Esophagus squamous epithelium (tissue), 5 donors: ENCODE measurements around the gene GLRA3. TPM values are rescaled to one million over a fixed set of nuclear protein-coding genes. Genes with fewer than 3 reads are reported as not detected.

Experiments
- DNase-seq: peaks from one replicate; lab custom pipeline; 2025; lab: John Stamatoyannopoulos, UW
- H3K27ac ChIP-seq, 4 donors: fragments of 200-600 bp; sonication (generic); one replicate each; pipeline ENCODE4 v1.5.1; 2016 to 2019; ENCODE audit warnings: mild to moderate bottlenecking in 1 of 4
- H3K27me3 ChIP-seq, 4 donors: fragments of 200-600 bp; sonication (generic); 1 replicate in 3 of 4; 2 replicates in 1 of 4; pipeline versions ENCODE4 v1.5.1 to v1.6.0; 2017 to 2021; ENCODE audit warnings: antibody characterized with exemption in 1 of 4
- H3K36me3 ChIP-seq, 3 donors: fragments of 200-600 bp; sonication (generic); one replicate each; pipeline ENCODE4 v1.5.1; 2016 to 2019
- H3K4me1 ChIP-seq, 3 donors: fragments of 200-600 bp; sonication (generic); one replicate each; pipeline ENCODE4 v1.5.1; 2017 to 2019
- H3K4me3 ChIP-seq, 4 donors: fragments of 200-600 bp; sonication (generic); 1 replicate in 3 of 4; 2 replicates in 1 of 4; pipeline ENCODE4 v1.5.1; 2016 to 2019; ENCODE audit warnings: mild to moderate bottlenecking in 2 of 4, moderate library complexity in 1 of 4
- H3K9me3 ChIP-seq, 3 donors: fragments of 200-600 bp; sonication (generic); one replicate each; pipeline ENCODE4 v1.5.1; 2016 to 2019
- POLR2A ChIP-seq, 4 donors: fragments of 450-650 bp; IDR thresholded peaks; one replicate each; pipeline ENCODE4 v1.6.1; 2017; ENCODE audit warnings: antibody characterized with exemption in 4 of 4, mild to moderate bottlenecking in 4 of 4, moderate library complexity in 3 of 4
- WGBS, 2 donors: methylation state at CpG; one replicate each; pipeline ENCODE4 v1.1.5; 2018; 5-methylcytosine and 5-hydroxymethylcytosine counted together
- intact Hi-C: fragments of 100-400 bp; cut with DNase I; formaldehyde crosslinking; loops from one replicate; pipeline ENCODE4 v1.15.0; 2022
- total RNA-seq, 4 donors: library from RNA; depleted of rRNA; stranded (reverse); fragments of >200 nt; gene quantifications; one replicate each; pipeline ENCODE4 v1.1.0, GENCODE V29; 2016
- TF ChIP-seq, protein P1 (sequence below), 6 experiments: fragments of 450-650 bp in 4 of 6; fragments of 200-600 bp in 2 of 6; sonication (generic) in 2 of 6; IDR thresholded peaks; one replicate each; pipeline ENCODE4 v1.5.1; 2016 to 2019; ENCODE audit warnings: antibody characterized with exemption in 6 of 6, mild to moderate bottlenecking in 4 of 6, moderate library complexity in 4 of 6
- donor health status: DM: yes; HTN: yes; CAD: no.

GLRA3 gene
- total RNA-seq, 4 donors from 2014 or later = not detected

GRCh38 chr4:174815282-174815681 lies 13.8 kb downstream of the GLRA3 start:
- intact Hi-C loops = no loop called here
- H3K36me3 ChIP-seq = no peaks in the 10 kb centered on the region
- H3K27me3 ChIP-seq = no peaks in the 10 kb centered on the region
- H3K27ac ChIP-seq = no peak overlapping the region
- no peaks in the 10 kb centered on the region for H3K4me1 ChIP-seq
- DNase-seq = no peak
- 75 to 79% methylated on average over 2 of the region's 3 CpGs for WGBS, 2 donors
- no peaks in the 10 kb centered on the region for H3K9me3 ChIP-seq
- TF ChIP-seq, protein P1, sequence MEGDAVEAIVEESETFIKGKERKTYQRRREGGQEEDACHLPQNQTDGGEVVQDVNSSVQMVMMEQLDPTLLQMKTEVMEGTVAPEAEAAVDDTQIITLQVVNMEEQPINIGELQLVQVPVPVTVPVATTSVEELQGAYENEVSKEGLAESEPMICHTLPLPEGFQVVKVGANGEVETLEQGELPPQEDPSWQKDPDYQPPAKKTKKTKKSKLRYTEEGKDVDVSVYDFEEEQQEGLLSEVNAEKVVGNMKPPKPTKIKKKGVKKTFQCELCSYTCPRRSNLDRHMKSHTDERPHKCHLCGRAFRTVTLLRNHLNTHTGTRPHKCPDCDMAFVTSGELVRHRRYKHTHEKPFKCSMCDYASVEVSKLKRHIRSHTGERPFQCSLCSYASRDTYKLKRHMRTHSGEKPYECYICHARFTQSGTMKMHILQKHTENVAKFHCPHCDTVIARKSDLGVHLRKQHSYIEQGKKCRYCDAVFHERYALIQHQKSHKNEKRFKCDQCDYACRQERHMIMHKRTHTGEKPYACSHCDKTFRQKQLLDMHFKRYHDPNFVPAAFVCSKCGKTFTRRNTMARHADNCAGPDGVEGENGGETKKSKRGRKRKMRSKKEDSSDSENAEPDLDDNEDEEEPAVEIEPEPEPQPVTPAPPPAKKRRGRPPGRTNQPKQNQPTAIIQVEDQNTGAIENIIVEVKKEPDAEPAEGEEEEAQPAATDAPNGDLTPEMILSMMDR (IDR thresholded peaks at IDR 0.05) = no peak
- no peak for TF ChIP-seq POLR2A (IDR thresholded peaks at IDR 0.05)
- H3K4me3 ChIP-seq = no peak overlapping the region

- intact Hi-C loops = no loop called here
- TF ChIP-seq, protein P1 (IDR thresholded peaks at IDR 0.05) = no peak
- no peak for TF ChIP-seq POLR2A (IDR thresholded peaks at IDR 0.05)
- H3K27me3 ChIP-seq = no peaks in the 10 kb centered on the region
- no peak overlapping the region for H3K4me3 ChIP-seq
- no peaks in the 10 kb centered on the region for H3K36me3 ChIP-seq
- no peak overlapping the region for H3K27ac ChIP-seq
- no peaks in the 10 kb centered on the region for H3K4me1 ChIP-seq
- no peak for DNase-seq
- H3K9me3 ChIP-seq = no peaks in the 10 kb centered on the region
- WGBS, 2 donors = 78 to 81% methylated on average over 2 of the region's 2 CpGs
Observed at GRCh38 chr4:174813292-174813691, 15.8 kb downstream of the GLRA3 start.

GRCh38 chr4:174810834-174811233 lies 18.2 kb downstream of the GLRA3 start:
- intact Hi-C loops = no loop called here
- no peaks in the 10 kb centered on the region for H3K27me3 ChIP-seq
- no peak overlapping the region for H3K4me3 ChIP-seq
- WGBS, 2 donors = 44 to 45% methylated on average over 2 of the region's 2 CpGs
- no peaks in the 10 kb centered on the region for H3K4me1 ChIP-seq
- no peak for DNase-seq
- H3K36me3 ChIP-seq = no peaks in the 10 kb centered on the region
- TF ChIP-seq POLR2A (IDR thresholded peaks at IDR 0.05) = no peak
- TF ChIP-seq, protein P1 (IDR thresholded peaks at IDR 0.05) = no peak
- H3K27ac ChIP-seq = no peak overlapping the region
- no peaks in the 10 kb centered on the region for H3K9me3 ChIP-seq

GRCh38 chr4:174808836-174809235 lies 20.2 kb downstream of the GLRA3 start:
- H3K36me3 ChIP-seq = no peaks in the 10 kb centered on the region

DNA sequence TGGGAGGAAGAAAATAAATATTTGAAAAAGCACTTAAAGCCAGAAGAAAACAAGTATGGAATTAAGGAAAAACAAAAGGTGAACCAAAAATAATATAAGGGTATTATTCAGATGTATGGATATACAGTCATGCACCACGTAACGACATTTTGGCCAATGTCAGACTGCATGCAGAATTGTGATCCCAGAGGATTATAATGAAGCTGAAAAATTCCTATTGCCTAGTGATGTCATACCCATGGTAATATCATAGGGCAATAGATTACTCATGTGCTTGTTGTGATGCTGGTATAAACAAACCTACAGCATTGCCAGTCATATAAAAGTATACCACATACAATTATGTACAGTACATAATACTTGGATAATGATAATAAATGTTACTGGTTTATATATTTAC lies 20.9 kb downstream of the GLRA3 start:
- no peaks in the 10 kb centered on the region for H3K27me3 ChIP-seq
- no peak for DNase-seq
- H3K4me1 ChIP-seq = no peaks in the 10 kb centered on the region
- H3K36me3 ChIP-seq = no peaks in the 10 kb centered on the region
- WGBS, 2 donors = 68 to 69% methylated on average over 2 of the region's 2 CpGs
- H3K27ac ChIP-seq = no peak overlapping the region
- H3K4me3 ChIP-seq = no peak overlapping the region
- no peak for TF ChIP-seq POLR2A (IDR thresholded peaks at IDR 0.05)
- TF ChIP-seq, protein P1 (IDR thresholded peaks at IDR 0.05) = no peak
- no peaks in the 10 kb centered on the region for H3K9me3 ChIP-seq
- intact Hi-C loops = no loop called here

More at GRCh38 chr4:174808836-174809235, 20.2 kb downstream of the GLRA3 start:
- no peak for TF ChIP-seq POLR2A (IDR thresholded peaks at IDR 0.05)
- TF ChIP-seq, protein P1 (IDR thresholded peaks at IDR 0.05) = no peak
- Histone ChIP-seq H3K4me1 (no peaks in the 10 kb centered on the region), H3K27me3 (no peaks in the 10 kb centered on the region), H3K4me3 (no peak overlapping the region), H3K9me3 (no peaks in the 10 kb centered on the region), H3K27ac (no peak overlapping the region)
- intact Hi-C loops = no loop called here
- no peak for DNase-seq
- 67 to 69% methylated on average over 5 of the region's 5 CpGs for WGBS, 2 donors
